Measurements from ENCODE around the gene SEMA4D. TPM values are rescaled to one million over a fixed set of nuclear protein-coding genes. Genes with fewer than 3 reads are reported as not detected.

The SEMA4D gene
- total and polyA plus RNA-seq, 9 of the 15 experiments (the other 6 are each of a cell fraction or from before 2014, with no cell fraction given): 0.38 to 5.1 (median 1.8) TPM

- Histone ChIP-seq H3K27ac (ENCODE audit: extremely low read depth, low read depth, low read length) (no peak overlapping the region), H3K9ac (ENCODE audit: insufficient read depth in 1 of 2, low read depth in 2 of 2, low read length in 2 of 2) (no peak overlapping the region), H3K4me1 (replicated peaks in 1 of 2; ENCODE audit: control insufficient read depth in 2 of 2, insufficient read depth in 2 of 2, low read length in 2 of 2) (peaks cover 0 to 3% of the 10 kb centered on the region in 2 experiments; a peak in 1 of 5 replicates), H3K36me3 (ENCODE audit: control insufficient read depth, insufficient read depth, low read length) (no peaks in the 10 kb centered on the region), H3K9me1 (ENCODE audit: control insufficient read depth, insufficient read depth, low read length) (no peaks in the 10 kb centered on the region), H3K27me3 (ENCODE audit: control insufficient read depth in 2 of 2, insufficient read depth in 2 of 2, low read length in 2 of 2) (peaks cover 19 to 91% of the 10 kb centered on the region in 2 experiments), H3K4me2 (ENCODE audit: insufficient read depth, low read length) (no peak overlapping the region), H2AFZ (ENCODE audit: low read depth, low read length) (no peak overlapping the region), H3K4me3 (no peak overlapping the region), H3K9me3 (replicated peaks; ENCODE audit: control insufficient read depth, insufficient read depth, low read depth, low read length) (no peaks in the 10 kb centered on the region), H3K79me2 (ENCODE audit: control insufficient read depth, insufficient read depth, low read length) (no peaks in the 10 kb centered on the region), H4K20me1 (replicated peaks; ENCODE audit: control insufficient read depth, insufficient read depth, low read length) (no peaks in the 10 kb centered on the region)
- FAIRE-seq (no peak), ATAC-seq (no peak), DNase-seq (ENCODE audit: extremely low read depth in 1 of 4, low spot score in 3 of 4) (no peak)
- TF ChIP-seq NCOA6 (IDR thresholded peaks at IDR 0.05) (no peak), ZNF133 (CRISPR knock-in tag; IDR thresholded peaks at IDR 0.05) (no peak), ILF3 (IDR thresholded peaks at IDR 0.05; ENCODE audit: borderline replicate concordance) (no peak), ZNF76 (CRISPR knock-in tag; IDR thresholded peaks at IDR 0.05; ENCODE audit: borderline replicate concordance) (no peak), BMI1 (IDR thresholded peaks at IDR 0.05; ENCODE audit: low read length) (no peak), HNRNPL (IDR thresholded peaks at IDR 0.05; ENCODE audit: low read depth, low read length) (no peak), DNMT1 (IDR thresholded peaks at IDR 0.05) (no peak), POLR2AphosphoS5 (IDR thresholded peaks at IDR 0.05; ENCODE audit: control insufficient read depth, insufficient read depth, low read depth, low read length) (no peak), STAT5A (IDR thresholded peaks at IDR 0.05; ENCODE audit: borderline replicate concordance, low read length) (no peak), NR2C1 (IDR thresholded peaks at IDR 0.05) (no peak), NR2C1 (tag; IDR thresholded peaks at IDR 0.05) (no peak), ELF1 (tag; IDR thresholded peaks at IDR 0.05) (no peak)
- ChIA-PET POLR2A (no interaction called here), CTCF (ENCODE audit: low intra/inter-chr PET ratio) (no interaction called here)
- in situ Hi-C loops (cut with MboI): no loop called here
- no TSS peak for BruUV-seq (replicated peaks)
- WGBS (ENCODE audit: insufficient coverage, low coverage, missing lambda C conversion rate): 2% methylated on average over 10 of the region's 11 CpGs
- intact Hi-C loops (cut with micrococcal nuclease): no loop called here
Measured at GRCh38 chr9:89386797-89387196, 111.1 kb downstream of the SEMA4D start.

Data from K562 (cell line).